GM12865 (cell line): ENCODE measurements around the gene ZNF385A.

Experiments
- DNase-seq: peaks from one replicate; pipeline ENCODE4 v3.0.0; 2010; ENCODE audit warnings: low read depth
- H3K4me3 ChIP-seq: 2 replicates; pipeline ENCODE4 v1.5.1; 2011; ENCODE audit warnings: mild to moderate bottlenecking, low read depth, low read length, control low read depth
- CTCF ChIP-seq: IDR thresholded peaks from 2 replicates; pipeline ENCODE4 v1.5.1; 2011; ENCODE audit warnings: low read length, control low read depth, low read depth, inconsistent platforms; ENCODE audit not compliant: insufficient read depth; ENCODE audit errors: missing control alignments

The ZNF385A gene

GRCh38 chr12:54358945-54359761 is 25.4 kb downstream of the ZNF385A start:
- peak; percentile 99 for DNase-seq
- TF ChIP-seq CTCF: no peak
- peak overlapping the region; percentile 93 for H3K4me3 ChIP-seq

- peak overlapping the region; percentile 93 for H3K4me3 ChIP-seq
- no peak for TF ChIP-seq CTCF
- peak; percentile 82 for DNase-seq
These were observed 26.2 kb downstream of the ZNF385A start for GRCh38 chr12:54358191-54358944.

GRCh38 chr12:54357506-54358190 is 26.9 kb downstream of the ZNF385A start:
- H3K4me3 ChIP-seq: peak overlapping the region; percentile 93
- no peak for TF ChIP-seq CTCF
- no peak for DNase-seq

GRCh38 chr12:54356951-54357356 is 27.6 kb downstream of the ZNF385A start:
- no peak overlapping the region for H3K4me3 ChIP-seq
- DNase-seq: no peak
- TF ChIP-seq CTCF: no peak

- H3K4me3 ChIP-seq: no peak overlapping the region
- DNase-seq: no peak
These were observed 28.3 kb downstream of the ZNF385A start for GRCh38 chr12:54356228-54356627.

More at GRCh38 chr12:54356228-54356627, 28.3 kb downstream of the ZNF385A start:
- TF ChIP-seq CTCF: no peak
